ENCODE measurements around the gene PYURF.
A peak's percentile ranks its signal among the peaks of the same experiment; 100 is the strongest.

The PYURF gene
- 0 reads per million in 2 donors for total RNA-seq

GRCh38 chr4:88523325-88524129, at the start of gene PYURF:
TSS of gene PYURF (minus strand) at chr4:88523776. CDS start at chr4:88523700, 76 bp downstream.
- peak; percentile 65 for DNase-seq

- no peak for DNase-seq
These were observed 46.4 kb upstream of the PYURF start for GRCh38 chr4:88570001-88570400.

GRCh38 chr4:88567591-88567990, 44.0 kb upstream of the PYURF start:
- no peak for DNase-seq

- no peak for DNase-seq
These were observed 26.2 kb upstream of the PYURF start for GRCh38 chr4:88549815-88550214.

GRCh38 chr4:88539322-88540068, 15.9 kb upstream of the PYURF start:
- DNase-seq, result peak; percentile 64

GRCh38 chr4:88537709-88538108, 14.1 kb upstream of the PYURF start:
- no peak for DNase-seq

GRCh38 chr4:88535090-88535755, 11.6 kb upstream of the PYURF start:
- no peak for DNase-seq

GRCh38 chr4:88533937-88534750, 10.6 kb upstream of the PYURF start:
- no peak for DNase-seq

- DNase-seq, result no peak
These were observed 9.7 kb upstream of the PYURF start for GRCh38 chr4:88533088-88533790.

GRCh38 chr4:88531549-88531948, 8.0 kb upstream of the PYURF start:
- no peak for DNase-seq

GRCh38 chr4:88528861-88529260, 5.3 kb upstream of the PYURF start:
- no peak for DNase-seq

GRCh38 chr4:88527787-88528186, 4.2 kb upstream of the PYURF start:
- DNase-seq, result no peak

- DNase-seq, result no peak
These were observed 2.7 kb upstream of the PYURF start for GRCh38 chr4:88526221-88526815.

GRCh38 chr4:88524171-88524570, 595 bp upstream of the PYURF start:
- no peak for DNase-seq

- DNase-seq, result peak; percentile 9
These were observed 763 bp downstream of the PYURF start for GRCh38 chr4:88522702-88523324.

GRCh38 chr4:88518911-88519310, 4.7 kb downstream of the PYURF start:
- DNase-seq, result no peak

GRCh38 chr4:88517825-88518224, 5.8 kb downstream of the PYURF start:
- DNase-seq, result no peak

- DNase-seq, result no peak
These were observed 6.8 kb downstream of the PYURF start for GRCh38 chr4:88516746-88517145.

GRCh38 chr4:88514557-88515511, 8.7 kb downstream of the PYURF start:
- no peak for DNase-seq

GRCh38 chr4:88511236-88511635, 12.3 kb downstream of the PYURF start:
- DNase-seq, result no peak
